CD8-positive, alpha-beta memory T cell (primary cell): ENCODE results near the gene MEN1. TPM values are rescaled to one million over a fixed set of nuclear protein-coding genes. Genes with fewer than 3 reads are reported as not detected.
A peak's percentile ranks its signal among the peaks of the same experiment; 100 is the strongest.

Experiments
- CTCF ChIA-PET: fragments of 350-600 bp; sonication (Branson Sonifier 250); formaldehyde crosslinking; loops from one replicate; lab custom pipeline; 2021; ENCODE audit warnings: antibody characterized with exemption; lab: Charles Lee
- POLR2A ChIA-PET: fragments of 350-600 bp; sonication (Branson Sonifier 250); formaldehyde crosslinking; loops from one replicate; lab custom pipeline; 2021; ENCODE audit warnings: antibody characterized with exemption; lab: Charles Lee
- DNase-seq, 5 donors: peaks; one replicate each; pipeline versions ENCODE4 v3.0.0 to v3.0.0-alpha.2; 2020 to 2022; ENCODE audit warnings: mixed read lengths in 1 of 5
- H3K27ac ChIP-seq: one replicate; pipeline ENCODE4 v1.7.0; 2013; ENCODE audit warnings: low read depth, mild to moderate bottlenecking, low read length, moderate library complexity
- H3K27me3 ChIP-seq: 2 replicates; pipeline ENCODE4 v1.7.0; 2013; ENCODE audit warnings: low read length, mild to moderate bottlenecking; ENCODE audit not compliant: insufficient read depth, poor library complexity, severe bottlenecking
- H3K36me3 ChIP-seq: 2 replicates; pipeline ENCODE4 v1.7.0; 2013; ENCODE audit warnings: mild to moderate bottlenecking, low read length, moderate library complexity; ENCODE audit not compliant: insufficient read depth
- H3K4me1 ChIP-seq: 2 replicates; pipeline ENCODE4 v1.7.0; 2013; ENCODE audit warnings: mild to moderate bottlenecking, low read length, moderate library complexity; ENCODE audit not compliant: insufficient read depth
- H3K4me3 ChIP-seq: 2 replicates; pipeline ENCODE4 v1.7.0; 2013; ENCODE audit warnings: mild to moderate bottlenecking, low read length
- H3K9me3 ChIP-seq: 2 replicates; pipeline ENCODE4 v1.7.0; 2013; ENCODE audit warnings: mild to moderate bottlenecking, low read length
- H3K27ac Mint-ChIP-seq, 8 donors: one replicate each; pipeline ENCODE4 v1.8.0; 2020 to 2021; ENCODE audit warnings: mixed read lengths in 8 of 8, mild to moderate bottlenecking in 6 of 8, inconsistent platforms in 3 of 8, moderate library complexity in 3 of 8
- H3K27me3 Mint-ChIP-seq, 2 donors: one replicate each; pipeline ENCODE4 v1.8.0; 2020 to 2021; ENCODE audit warnings: mixed read lengths in 2 of 2, mild to moderate bottlenecking in 1 of 2, moderate library complexity in 1 of 2
- H3K36me3 Mint-ChIP-seq, 3 donors: one replicate each; pipeline ENCODE4 v1.8.0; 2020 to 2021; ENCODE audit warnings: mixed read lengths in 3 of 3, inconsistent platforms in 1 of 3, mild to moderate bottlenecking in 1 of 3
- H3K4me1 Mint-ChIP-seq, 3 donors: one replicate each; pipeline ENCODE4 v1.8.0; 2020 to 2021; ENCODE audit warnings: mixed read lengths in 3 of 3, inconsistent platforms in 1 of 3, mild to moderate bottlenecking in 1 of 3
- H3K4me3 Mint-ChIP-seq, 7 donors: one replicate each; pipeline ENCODE4 v1.8.0; 2020 to 2021; ENCODE audit warnings: mixed read lengths in 7 of 7, mild to moderate bottlenecking in 6 of 7, moderate library complexity in 4 of 7, inconsistent platforms in 2 of 7
- H3K9me3 Mint-ChIP-seq, 5 donors: one replicate each; pipeline ENCODE4 v1.8.0; 2020 to 2022; ENCODE audit warnings: mixed read lengths in 5 of 5, mild to moderate bottlenecking in 3 of 5, moderate library complexity in 2 of 5, inconsistent platforms in 1 of 5
- polyA plus RNA-seq: library from polyadenylated mRNA; unstranded; fragments of 300-500 nt; fragmentation: Illumina TruSeq; gene quantifications from one replicate; pipeline ENCODE4 v1.2.3, GENCODE V29; 2021
- total RNA-seq, 2 experiments: library from RNA; stranded (reverse); gene quantifications; one replicate each; pipeline ENCODE4 v1.2.3, GENCODE V29; 2021

The MEN1 gene
- total and polyA plus RNA-seq, 3 experiments from 2014 or later = 45.0 to 47.7 (median 45.8) TPM

DNA sequence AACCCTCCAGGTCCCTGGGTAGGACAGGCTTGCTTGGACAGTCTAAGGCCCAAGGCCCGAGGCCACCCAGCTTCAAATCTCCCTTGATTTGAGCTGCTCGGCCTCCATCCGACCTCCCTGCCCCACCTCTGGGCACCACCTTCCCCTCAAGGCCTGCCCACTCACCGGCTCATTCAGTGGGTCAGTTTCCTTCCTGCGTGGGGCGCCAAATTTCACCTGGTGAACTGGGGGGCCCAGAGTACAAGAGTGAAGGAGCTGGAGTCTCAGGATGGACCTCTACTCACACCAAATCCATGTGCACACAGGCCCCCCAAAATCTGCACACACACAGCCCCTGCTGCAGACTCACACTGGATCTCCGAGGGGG lies 11.1 kb downstream of the MEN1 start:
- H3K4me3 ChIP-seq = no peak overlapping the region
- no peak overlapping the region for H3K4me3 Mint-ChIP-seq
- H3K36me3 ChIP-seq = peaks cover 10% of the 10 kb centered on the region
- peaks cover 20 to 48% (median 22%) of the 10 kb centered on the region in 3 donors for H3K4me1 Mint-ChIP-seq
- H3K36me3 Mint-ChIP-seq = peaks cover 0 to 56% (median 3%) of the 10 kb centered on the region in 3 donors
- DNase-seq = no peak
- no peaks in the 10 kb centered on the region for H3K9me3 ChIP-seq
- ChIA-PET CTCF (interaction anchor here (1.0 to 1.7 kb wide), 3 partner anchors 12 to 52 kb away, joined by 3 to 4 read pairs (median 4); no protein-coding TSS in a partner anchor), POLR2A (interaction anchor here (4.9 kb wide), 1 partner anchor 20 kb away, joined by 46 read pairs; the partner anchor contains the start of gene SF1)
- peak overlapping the region in 1 of 8 donors; percentile 87 for H3K27ac Mint-ChIP-seq
- no peaks in the 10 kb centered on the region for H3K27me3 ChIP-seq
- H3K27me3 Mint-ChIP-seq = peaks cover 0 to 1% of the 10 kb centered on the region in 2 donors
- no peaks in the 10 kb centered on the region for H3K9me3 Mint-ChIP-seq
- no peak overlapping the region for H3K27ac ChIP-seq
- peaks cover 27% of the 10 kb centered on the region for H3K4me1 ChIP-seq

DNA sequence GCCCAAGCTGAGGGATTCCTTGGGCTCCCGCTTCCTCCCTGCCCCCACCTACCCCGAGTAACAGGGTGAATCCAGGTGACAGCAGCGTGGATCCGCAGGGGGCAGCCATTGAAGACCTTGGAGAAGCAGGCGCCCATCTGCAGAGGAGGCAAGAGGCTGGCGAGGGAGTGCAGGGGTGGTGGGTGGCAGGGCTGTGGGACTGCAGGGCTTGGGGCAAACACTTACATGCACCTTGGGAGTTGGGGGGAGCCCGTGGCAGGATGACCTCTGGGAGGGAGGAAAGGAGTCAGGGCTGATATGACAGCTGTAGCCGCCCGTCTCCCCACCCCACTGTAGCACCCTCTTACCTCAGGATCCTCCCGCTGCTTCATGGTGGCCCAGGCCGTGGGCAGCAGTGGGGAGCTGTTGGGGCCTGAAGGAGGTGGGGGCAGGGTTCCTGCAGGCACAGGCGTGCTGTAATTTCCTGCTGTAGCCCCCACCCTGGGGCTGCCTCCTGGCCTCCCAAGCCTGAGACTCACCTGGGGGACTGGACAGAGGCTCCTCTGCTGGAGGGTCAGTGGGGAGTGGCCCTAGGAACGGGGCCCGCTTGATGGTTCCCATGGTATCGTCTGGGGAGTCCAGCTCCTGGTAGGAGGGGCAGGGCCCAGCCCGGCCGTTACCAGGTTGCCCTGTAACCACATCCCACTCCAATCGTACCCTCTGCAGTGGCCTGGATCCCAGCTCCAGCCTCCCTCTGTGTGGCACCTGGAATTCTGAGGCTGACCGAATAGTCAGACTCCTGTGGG lies 13.4 kb downstream of the MEN1 start:
- peaks cover 12% of the 10 kb centered on the region for H3K4me1 ChIP-seq
- H3K4me1 Mint-ChIP-seq = peaks cover 11 to 41% (median 15%) of the 10 kb centered on the region in 3 donors
- H3K9me3 Mint-ChIP-seq = no peaks in the 10 kb centered on the region
- H3K27me3 ChIP-seq = no peaks in the 10 kb centered on the region
- peaks cover 0 to 1% of the 10 kb centered on the region in 2 donors for H3K27me3 Mint-ChIP-seq
- H3K36me3 Mint-ChIP-seq = peaks cover 0 to 63% (median 7%) of the 10 kb centered on the region in 3 donors
- no peak overlapping the region for H3K27ac Mint-ChIP-seq
- CTCF ChIA-PET = interaction anchor here (1.0 kb wide), 1 partner anchor 55 kb away, joined by 3 read pairs; no protein-coding TSS in a partner anchor
- H3K27ac ChIP-seq = no peak overlapping the region
- H3K36me3 ChIP-seq = peaks cover 10% of the 10 kb centered on the region
- H3K4me3 ChIP-seq = no peak overlapping the region
- POLR2A ChIA-PET = interaction anchor here (1.1 to 1.5 kb wide), 3 partner anchors 17 to 36 kb away, joined by 3 to 4 read pairs (median 4); no protein-coding TSS in a partner anchor
- DNase-seq = no peak
- H3K9me3 ChIP-seq = no peaks in the 10 kb centered on the region
- H3K4me3 Mint-ChIP-seq = no peak overlapping the region

- no peak overlapping the region for H3K4me3 Mint-ChIP-seq
- H3K36me3 Mint-ChIP-seq = peaks cover 0 to 66% (median 7%) of the 10 kb centered on the region in 3 donors
- POLR2A ChIA-PET = interaction anchor here (1.4 to 1.5 kb wide), 2 partner anchors 17 to 32 kb away, joined by 3 to 4 read pairs; no protein-coding TSS in a partner anchor
- Histone ChIP-seq H3K4me3 (no peak overlapping the region), H3K4me1 (peaks cover 4% of the 10 kb centered on the region), H3K9me3 (no peaks in the 10 kb centered on the region), H3K27ac (no peak overlapping the region), H3K36me3 (peaks cover 8% of the 10 kb centered on the region), H3K27me3 (no peaks in the 10 kb centered on the region)
- no peaks in the 10 kb centered on the region for H3K9me3 Mint-ChIP-seq
- CTCF ChIA-PET = interaction anchor here (1.0 kb wide), 1 partner anchor 54 kb away, joined by 3 read pairs; no protein-coding TSS in a partner anchor
- H3K4me1 Mint-ChIP-seq = peaks cover 11 to 35% (median 13%) of the 10 kb centered on the region in 3 donors
- H3K27me3 Mint-ChIP-seq = peaks cover 0 to 1% of the 10 kb centered on the region in 2 donors
- no peak for DNase-seq
- H3K27ac Mint-ChIP-seq = peak overlapping the region in 2 of 8 donors; percentile 14 to 57
Measured at GRCh38 chr11:64796047-64796756, 14.1 kb downstream of the MEN1 start.

DNA sequence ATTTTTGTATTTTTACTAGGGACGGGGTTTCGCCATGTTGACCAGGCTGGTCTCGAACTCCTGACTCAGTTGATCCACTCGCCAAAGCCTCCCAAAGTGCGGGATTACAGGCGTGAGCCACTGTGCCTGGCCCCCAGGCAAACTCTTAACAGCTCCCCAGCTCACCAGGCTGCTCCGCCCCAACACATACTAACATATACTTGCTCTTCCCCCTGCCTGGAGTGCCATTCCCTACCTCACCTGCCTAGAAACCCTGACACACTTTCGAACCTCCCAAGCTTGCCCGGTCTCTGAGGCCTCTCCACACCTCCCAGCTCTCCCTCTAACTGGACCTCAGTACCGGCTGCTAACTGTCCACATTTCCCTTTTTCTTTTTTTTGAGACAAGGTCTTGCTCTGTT lies 15.8 kb downstream of the MEN1 start:
- no peak for DNase-seq
- Mint-ChIP-seq H3K4me3 (no peak overlapping the region), H3K36me3 (peaks cover 0 to 67% (median 9%) of the 10 kb centered on the region in 3 donors), H3K27me3 (peaks cover 0 to 1% of the 10 kb centered on the region in 2 donors), H3K4me1 (peaks cover 11 to 27% (median 13%) of the 10 kb centered on the region in 3 donors), H3K27ac (peak overlapping the region in 4 of 8 donors; percentile 13 to 93 (median 82)), H3K9me3 (no peaks in the 10 kb centered on the region)
- POLR2A ChIA-PET = no interaction called here
- Histone ChIP-seq H3K27ac (no peak overlapping the region), H3K9me3 (no peaks in the 10 kb centered on the region), H3K4me1 (no peaks in the 10 kb centered on the region), H3K27me3 (no peaks in the 10 kb centered on the region), H3K36me3 (no peaks in the 10 kb centered on the region), H3K4me3 (no peak overlapping the region)
- CTCF ChIA-PET = interaction anchor here (0.8 to 1.8 kb wide), 5 partner anchors 8 to 55 kb away, joined by 3 to 5 read pairs (median 3); partner anchors contain the start of gene SF1

DNA sequence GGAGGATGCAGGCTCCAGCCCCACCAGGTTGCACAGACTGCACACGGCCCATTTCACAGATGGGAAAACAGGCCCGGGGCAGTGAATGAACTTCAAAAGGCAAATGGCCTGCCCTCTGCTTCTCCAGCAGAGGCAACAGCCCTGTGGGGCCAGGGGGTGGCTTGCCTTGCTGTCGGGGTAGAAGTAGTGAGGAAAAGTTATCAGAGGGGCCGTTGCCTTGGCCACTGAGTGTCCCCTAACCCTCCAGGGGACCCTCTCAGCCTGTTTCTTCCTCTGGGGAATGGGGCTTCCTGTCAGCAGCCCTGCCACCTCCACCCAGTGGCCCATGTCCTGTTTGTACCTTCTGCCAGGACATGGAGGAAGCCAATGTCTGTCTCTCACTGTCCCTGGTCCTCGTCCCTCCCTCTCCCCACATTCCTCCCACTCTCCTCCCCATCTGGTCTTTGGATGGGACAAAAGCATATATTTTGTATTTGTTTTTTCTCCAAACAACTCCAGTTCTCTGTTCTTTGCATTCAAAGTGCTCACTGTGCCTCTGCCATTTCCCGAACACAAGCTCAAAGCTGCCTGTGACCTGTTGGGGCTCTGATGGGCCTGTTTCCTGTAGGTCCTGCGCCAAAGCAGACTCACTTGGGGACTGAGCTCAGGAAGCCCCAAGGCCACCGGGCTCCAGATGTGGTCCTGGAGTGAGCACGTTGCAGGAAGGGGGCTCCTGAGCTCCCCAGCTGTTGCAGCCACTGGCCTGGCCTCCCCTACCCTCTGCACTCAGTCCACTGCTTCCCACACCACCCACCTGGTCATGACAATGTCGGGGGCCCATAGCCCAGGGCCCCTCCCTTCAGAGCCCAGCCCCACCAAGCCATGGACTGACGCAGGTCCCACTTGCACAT lies 16.8 kb downstream of the MEN1 start:
- peaks cover 0 to 68% (median 8%) of the 10 kb centered on the region in 3 donors for H3K36me3 Mint-ChIP-seq
- Histone ChIP-seq H3K36me3 (no peaks in the 10 kb centered on the region), H3K4me3 (no peak overlapping the region), H3K27me3 (no peaks in the 10 kb centered on the region), H3K9me3 (no peaks in the 10 kb centered on the region), H3K27ac (no peak overlapping the region), H3K4me1 (no peaks in the 10 kb centered on the region)
- no peaks in the 10 kb centered on the region for H3K9me3 Mint-ChIP-seq
- peaks cover 6 to 22% (median 11%) of the 10 kb centered on the region in 3 donors for H3K4me1 Mint-ChIP-seq
- H3K27ac Mint-ChIP-seq = peak overlapping the region in 6 of 8 donors; percentile 17 to 89 (median 62)
- peaks cover 0 to 1% of the 10 kb centered on the region in 2 donors for H3K27me3 Mint-ChIP-seq
- DNase-seq = no peak
- ChIA-PET CTCF (interaction anchor here (0.9 to 1.8 kb wide), 4 partner anchors 8 to 100 kb away, joined by 3 to 5 read pairs (median 3); partner anchors contain the start of gene SF1), POLR2A (interaction anchor here (0.5 to 1.1 kb wide), 2 partner anchors 12 to 18 kb away, joined by 3 read pairs; no protein-coding TSS in a partner anchor)
- H3K4me3 Mint-ChIP-seq = no peak overlapping the region

DNA sequence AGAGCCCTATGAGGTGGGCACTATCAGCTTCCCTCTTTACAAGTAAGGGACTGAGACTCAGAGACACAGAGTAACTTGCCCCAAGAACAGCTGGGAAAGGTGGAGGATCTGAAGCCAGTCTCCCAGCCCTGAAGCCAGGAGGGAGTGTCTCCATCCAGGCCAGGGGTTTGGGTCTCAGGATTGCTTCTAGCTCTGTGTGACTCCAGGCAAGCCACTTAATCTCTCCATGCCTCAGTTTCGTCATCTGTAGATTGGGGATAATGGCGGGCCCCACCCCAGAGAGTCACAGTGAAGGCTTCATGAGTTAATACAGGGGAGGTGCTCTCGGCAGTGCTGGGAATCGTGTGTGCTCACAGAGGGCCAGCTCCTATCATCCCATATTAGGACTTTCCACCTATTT lies 17.9 kb downstream of the MEN1 start:
- DNase-seq = no peak
- ChIA-PET CTCF (interaction anchor here (1.0 kb wide), 1 partner anchor 50 kb away, joined by 3 read pairs; no protein-coding TSS in a partner anchor), POLR2A (interaction anchor here (0.9 to 1.1 kb wide), 3 partner anchors 10 to 48 kb away, joined by 3 to 4 read pairs (median 3); no protein-coding TSS in a partner anchor)
- Histone ChIP-seq H3K36me3 (no peaks in the 10 kb centered on the region), H3K4me1 (peaks cover 5% of the 10 kb centered on the region), H3K27ac (no peak overlapping the region), H3K9me3 (no peaks in the 10 kb centered on the region), H3K4me3 (no peak overlapping the region), H3K27me3 (no peaks in the 10 kb centered on the region)
- Mint-ChIP-seq H3K27ac (peak overlapping the region in 3 of 8 donors; percentile 61 to 64 (median 62)), H3K4me3 (no peak overlapping the region), H3K36me3 (peaks cover 0 to 70% (median 8%) of the 10 kb centered on the region in 3 donors), H3K9me3 (no peaks in the 10 kb centered on the region), H3K4me1 (peaks cover 9 to 26% (median 13%) of the 10 kb centered on the region in 3 donors), H3K27me3 (peaks cover 0 to 1% of the 10 kb centered on the region in 2 donors)
